Activated naive CD8-positive, alpha-beta T cell treated with anti-CD3 and anti-CD28 coated beads, Interleukin-2, amount 50 U/mL, for 24 hours (primary cell): Measurements from ENCODE around the gene CDKL2.
"Not testable (repeated sequence)": the region's sequence is repeated elsewhere in the genome, so short reads cannot be mapped to it uniquely, and the experiment has no call there.

Experiments used
- ATAC-seq: fragments of 150-1000 bp; cut with Tn5 transposase; one replicate; pipeline ENCODE4 v1.10.0; 2021
- DNase-seq: peaks from one replicate; pipeline ENCODE4 v3.0.0; 2021
- H3K27ac Mint-ChIP-seq: one replicate; pipeline ENCODE4 v1.8.0; 2021; ENCODE audit warnings: mild to moderate bottlenecking, mixed read lengths
- H3K27me3 Mint-ChIP-seq: one replicate; pipeline ENCODE4 v1.8.0; 2021; ENCODE audit warnings: mixed read lengths
- H3K36me3 Mint-ChIP-seq: one replicate; pipeline ENCODE4 v1.8.0; 2021; ENCODE audit warnings: low read depth, mixed read lengths
- H3K4me1 Mint-ChIP-seq: one replicate; pipeline ENCODE4 v1.8.0; 2021; ENCODE audit warnings: mixed read lengths
- H3K4me3 Mint-ChIP-seq: one replicate; pipeline ENCODE4 v1.8.0; 2021; ENCODE audit warnings: mild to moderate bottlenecking, moderate library complexity, mixed read lengths
- H3K9me3 Mint-ChIP-seq: one replicate; pipeline ENCODE4 v1.8.0; 2021; ENCODE audit warnings: mixed read lengths

The CDKL2 gene

DNA sequence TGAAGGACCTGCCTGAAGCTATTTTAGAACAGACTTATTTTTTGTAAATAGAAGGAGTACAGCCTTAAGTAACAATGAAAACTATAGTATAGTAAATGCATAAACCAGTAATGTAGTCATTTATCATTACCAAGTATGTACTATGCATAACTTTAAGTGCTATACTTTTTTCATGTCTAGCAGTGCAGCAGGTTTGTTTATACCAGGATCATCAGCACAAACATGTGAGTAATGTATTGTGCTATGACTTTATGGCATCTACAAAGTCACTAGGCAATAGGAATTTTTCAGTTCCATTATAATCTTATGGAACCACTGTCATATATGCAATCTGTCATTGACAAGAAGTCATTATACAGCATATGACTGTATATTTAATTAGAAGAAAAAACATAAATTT lies 77.9 kb downstream of the CDKL2 start:
- Mint-ChIP-seq H3K4me1 (peaks cover 15% of the 10 kb centered on the region), H3K27me3 (peaks cover 5% of the 10 kb centered on the region), H3K4me3 (no peak overlapping the region), H3K9me3 (no peaks in the 10 kb centered on the region), H3K27ac (no peak overlapping the region), H3K36me3 (no peaks in the 10 kb centered on the region)
- DNase-seq (no peak), ATAC-seq (no peak)

DNA sequence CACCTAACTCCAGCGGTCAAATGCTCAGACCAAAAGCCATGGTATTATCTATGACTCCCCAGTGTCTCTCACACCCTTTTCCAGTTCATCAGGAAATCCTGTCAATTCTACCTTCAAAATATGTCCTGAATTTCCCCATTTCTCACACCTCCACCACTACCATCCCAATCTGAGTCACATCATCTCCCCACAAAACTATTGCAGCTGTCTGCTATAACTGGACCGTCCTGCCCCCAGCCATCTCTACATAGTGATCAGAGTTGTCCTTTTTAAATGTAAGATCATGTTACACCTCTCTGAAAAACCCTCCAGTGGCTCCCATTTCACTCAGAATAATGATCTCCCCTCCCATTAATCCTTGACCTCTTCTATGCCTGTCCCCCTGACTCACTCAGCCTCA lies 81.3 kb downstream of the CDKL2 start:
- H3K4me3 Mint-ChIP-seq = no peak overlapping the region
- H3K27ac Mint-ChIP-seq = no peak overlapping the region
- ATAC-seq = no peak

DNA sequence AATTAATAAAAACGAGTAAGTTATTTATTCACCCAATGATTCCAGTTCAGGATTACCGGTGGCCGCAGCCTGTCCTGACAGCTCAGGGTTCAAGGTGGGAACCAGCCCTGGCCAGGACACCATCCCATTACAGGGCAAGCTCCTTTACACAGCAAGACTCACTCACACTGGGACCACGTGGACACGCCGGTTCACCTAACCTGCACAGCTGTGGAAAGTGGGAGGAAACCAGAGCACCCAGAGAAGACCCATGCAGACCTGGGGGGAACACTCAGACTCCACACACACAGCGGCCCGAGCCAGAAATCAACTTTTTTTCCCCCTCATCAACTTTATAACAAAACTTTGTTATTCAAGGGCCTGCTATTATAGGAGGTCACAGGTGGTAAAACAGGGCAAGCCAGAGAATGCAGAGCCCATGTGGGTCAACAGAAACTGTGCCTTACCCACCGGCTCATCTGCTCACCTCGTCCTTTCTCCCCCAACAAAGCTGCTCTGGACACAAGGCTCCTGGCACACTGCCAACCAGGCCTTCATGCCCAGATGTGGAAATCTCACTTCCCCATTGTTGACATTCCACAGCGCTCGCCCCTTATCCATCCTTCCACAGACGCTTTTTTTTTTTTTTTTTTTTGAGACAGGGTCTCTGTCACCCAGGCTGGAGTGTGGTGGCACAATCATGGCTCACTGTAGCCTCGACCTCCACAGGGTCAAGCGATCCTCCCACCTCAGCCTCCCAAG lies 82.5 kb downstream of the CDKL2 start:
- Mint-ChIP-seq H3K27ac (no peak overlapping the region), H3K36me3 (peaks cover 4% of the 10 kb centered on the region), H3K9me3 (no peaks in the 10 kb centered on the region), H3K27me3 (no peaks in the 10 kb centered on the region), H3K4me3 (no peak overlapping the region), H3K4me1 (peaks cover 2% of the 10 kb centered on the region)
- no peak for DNase-seq
- no peak for ATAC-seq

More for the DNA sequence above, 81.3 kb downstream of the CDKL2 start:
- Mint-ChIP-seq H3K36me3 (peaks cover 4% of the 10 kb centered on the region), H3K9me3 (no peaks in the 10 kb centered on the region), H3K4me1 (peaks cover 2% of the 10 kb centered on the region), H3K27me3 (no peaks in the 10 kb centered on the region)
- no peak for DNase-seq

- H3K9me3 Mint-ChIP-seq = no peaks in the 10 kb centered on the region
- H3K27me3 Mint-ChIP-seq = no peaks in the 10 kb centered on the region
- peaks cover 4% of the 10 kb centered on the region for H3K36me3 Mint-ChIP-seq
- H3K4me3 Mint-ChIP-seq = no peak overlapping the region
- DNase-seq = no peak
- no peak overlapping the region for H3K27ac Mint-ChIP-seq
- no peak for ATAC-seq
- peaks cover 2% of the 10 kb centered on the region for H3K4me1 Mint-ChIP-seq
These were observed 84.8 kb downstream of the CDKL2 start for GRCh38 chr4:75545526-75545925.

DNA sequence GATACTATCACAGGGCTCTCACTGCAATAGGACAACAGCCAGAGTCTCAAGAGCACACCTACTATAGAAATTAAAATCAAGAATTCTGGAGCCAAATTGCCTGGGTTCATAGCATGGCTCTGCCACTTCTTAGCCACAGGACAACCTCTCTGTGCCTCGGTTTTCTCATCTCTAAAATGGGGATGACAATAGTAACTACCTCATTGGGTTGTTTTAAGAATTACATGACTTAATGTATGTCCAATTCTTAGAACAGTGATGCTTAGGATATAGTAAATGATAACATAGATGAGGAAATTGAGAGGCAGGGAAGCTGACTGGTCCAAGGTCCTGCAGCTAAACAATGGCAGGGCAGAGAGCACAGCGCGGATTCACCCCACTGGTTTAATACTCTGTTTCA lies 85.5 kb downstream of the CDKL2 start:
- no peaks in the 10 kb centered on the region for H3K27me3 Mint-ChIP-seq
- no peak overlapping the region for H3K27ac Mint-ChIP-seq
- no peaks in the 10 kb centered on the region for H3K9me3 Mint-ChIP-seq
- ATAC-seq = no peak
- no peak overlapping the region for H3K4me3 Mint-ChIP-seq
- H3K4me1 Mint-ChIP-seq = peaks cover 2% of the 10 kb centered on the region
- no peak for DNase-seq
- peaks cover 4% of the 10 kb centered on the region for H3K36me3 Mint-ChIP-seq

- H3K27ac Mint-ChIP-seq, H3K9me3 Mint-ChIP-seq, H3K36me3 Mint-ChIP-seq, ATAC-seq, H3K4me1 Mint-ChIP-seq, H3K4me3 Mint-ChIP-seq, DNase-seq, H3K27me3 Mint-ChIP-seq: not testable (repeated sequence)
These were observed 86.1 kb downstream of the CDKL2 start for GRCh38 chr4:75544220-75544619.

DNA sequence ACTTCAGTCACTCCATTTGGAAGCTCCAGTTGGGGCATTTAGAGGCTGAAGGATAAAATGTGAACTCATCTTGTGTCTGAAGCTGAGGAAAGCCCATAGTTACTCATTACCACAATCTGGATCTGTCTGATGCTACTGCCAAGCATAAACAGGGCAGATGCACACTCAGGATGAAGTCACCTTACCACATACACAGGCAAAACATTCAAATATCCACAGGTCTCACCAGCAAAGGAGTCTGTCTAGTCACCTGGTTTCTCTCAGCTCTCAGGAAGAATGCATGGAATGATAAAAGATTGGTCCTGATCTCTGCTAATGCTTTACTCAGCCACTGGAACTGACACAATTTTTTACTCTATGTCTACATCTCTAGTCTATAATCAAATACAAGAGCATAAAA lies 87.5 kb downstream of the CDKL2 start:
- Mint-ChIP-seq H3K4me3 (no peak overlapping the region), H3K27me3 (no peaks in the 10 kb centered on the region), H3K4me1 (no peaks in the 10 kb centered on the region), H3K36me3 (peaks cover 4% of the 10 kb centered on the region), H3K27ac (no peak overlapping the region), H3K9me3 (no peaks in the 10 kb centered on the region)
- ATAC-seq = peak; percentile 65
- no peak for DNase-seq

- H3K9me3 Mint-ChIP-seq, H3K4me3 Mint-ChIP-seq, ATAC-seq, H3K27ac Mint-ChIP-seq, H3K4me1 Mint-ChIP-seq, H3K27me3 Mint-ChIP-seq, DNase-seq: not testable (repeated sequence)
- peaks cover 26% of the 10 kb centered on the region for H3K36me3 Mint-ChIP-seq
These were observed 93.0 kb downstream of the CDKL2 start for GRCh38 chr4:75537308-75537707.

- not testable (repeated sequence) for H3K27me3 Mint-ChIP-seq, H3K27ac Mint-ChIP-seq, H3K4me1 Mint-ChIP-seq, ATAC-seq, H3K4me3 Mint-ChIP-seq, DNase-seq
- Mint-ChIP-seq H3K36me3 (peaks cover 54% of the 10 kb centered on the region), H3K9me3 (peaks cover 29% of the 10 kb centered on the region)
These were observed 96.4 kb downstream of the CDKL2 start for GRCh38 chr4:75533926-75534325.

DNA sequence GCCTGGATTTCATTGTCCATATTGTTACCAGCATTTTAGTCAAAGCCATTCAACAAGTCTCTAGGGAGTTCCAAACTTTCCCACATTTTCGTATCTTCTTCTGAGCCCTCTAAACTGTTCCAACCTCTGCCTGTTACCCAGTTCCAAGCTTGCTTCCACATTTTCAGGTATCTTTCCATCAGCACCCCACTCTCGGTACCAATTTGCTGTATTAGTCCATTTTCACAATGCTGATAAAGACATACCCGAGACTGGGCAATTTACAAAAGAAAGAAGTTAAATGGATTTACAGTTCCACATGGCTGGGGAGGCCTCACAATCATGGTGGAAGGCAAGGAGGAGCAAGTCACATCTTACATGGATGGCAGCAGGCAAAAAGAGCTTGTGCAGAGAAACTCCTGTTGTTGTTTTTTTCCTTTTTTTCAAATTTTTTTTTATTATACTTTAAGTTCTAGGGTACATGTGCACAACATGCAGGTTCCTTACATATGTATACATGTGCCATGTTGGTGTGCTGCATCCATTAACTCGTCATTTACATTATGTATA lies 96.9 kb downstream of the CDKL2 start:
- not testable (repeated sequence) for H3K4me1 Mint-ChIP-seq, H3K27ac Mint-ChIP-seq, H3K4me3 Mint-ChIP-seq, DNase-seq, H3K27me3 Mint-ChIP-seq, ATAC-seq
- H3K9me3 Mint-ChIP-seq = peaks cover 29% of the 10 kb centered on the region
- peaks cover 55% of the 10 kb centered on the region for H3K36me3 Mint-ChIP-seq

DNA sequence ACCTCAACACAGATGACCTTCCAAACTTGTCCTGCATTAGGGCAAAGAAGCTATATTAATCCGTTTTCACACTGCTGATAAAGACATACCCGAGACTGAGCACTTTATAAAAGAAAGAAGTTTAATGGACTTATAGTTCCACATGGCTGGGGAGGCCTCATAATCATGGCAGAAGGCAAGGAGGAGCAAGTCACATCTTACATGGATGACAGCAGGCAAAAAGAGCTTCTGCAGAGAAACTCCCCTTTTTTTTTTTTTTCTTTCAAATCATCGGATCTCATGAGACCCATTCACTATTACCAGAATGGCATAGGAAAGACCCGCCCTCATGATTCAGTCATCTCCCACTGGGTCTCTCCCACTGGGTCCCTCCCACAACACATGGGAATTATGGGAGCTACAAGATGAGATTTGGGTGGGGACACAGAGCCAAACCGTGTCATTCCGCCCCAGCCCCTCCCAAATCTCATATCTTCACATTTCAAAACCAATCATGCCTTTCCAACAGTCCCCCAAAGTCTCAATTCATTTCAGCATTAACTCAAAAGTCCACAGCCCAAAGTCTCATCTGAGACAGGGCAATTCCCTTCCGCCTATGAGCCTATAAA lies 98.7 kb downstream of the CDKL2 start:
- Mint-ChIP-seq H3K36me3 (peaks cover 71% of the 10 kb centered on the region), H3K9me3 (peaks cover 29% of the 10 kb centered on the region)
- not testable (repeated sequence) for H3K4me1 Mint-ChIP-seq, H3K4me3 Mint-ChIP-seq, H3K27ac Mint-ChIP-seq, DNase-seq, ATAC-seq, H3K27me3 Mint-ChIP-seq

DNA sequence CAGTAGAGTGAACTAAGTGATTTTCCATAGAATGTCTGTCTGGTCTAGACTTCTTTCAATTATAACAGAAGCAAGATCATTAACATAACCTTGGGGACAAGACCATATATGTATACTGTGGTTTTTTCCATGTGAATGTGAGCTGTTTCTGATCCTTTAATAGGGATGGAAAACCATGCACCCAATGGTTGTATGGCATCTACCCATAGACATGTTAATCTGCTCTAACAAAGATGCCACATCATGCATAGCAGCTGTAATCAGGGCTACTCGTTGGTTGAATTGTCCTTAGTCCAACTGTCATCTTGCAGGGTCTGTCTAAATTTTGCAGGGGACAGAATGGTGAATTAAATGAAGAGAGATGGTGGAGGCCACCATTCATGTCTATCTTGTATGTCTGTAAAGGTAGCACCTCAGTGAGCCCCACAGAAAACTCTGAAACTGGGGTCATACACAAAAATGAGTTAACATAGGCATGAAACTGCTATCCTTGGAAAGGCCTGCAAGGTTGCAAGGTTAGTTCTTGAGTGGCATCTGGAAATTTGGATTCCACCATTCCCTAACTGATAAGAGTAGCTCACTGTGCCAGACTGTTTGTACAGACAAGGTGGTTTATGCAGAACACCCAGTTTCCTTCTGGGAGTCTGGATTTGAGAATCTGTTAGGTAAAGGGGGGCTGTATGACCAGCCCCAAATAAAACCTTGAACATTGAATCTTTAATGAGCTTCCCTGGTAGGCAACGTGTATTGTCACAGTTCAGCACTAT lies 99.6 kb downstream of the CDKL2 start:
- no peak overlapping the region for H3K4me3 Mint-ChIP-seq
- DNase-seq (no peak), ATAC-seq (no peak)
- no peaks in the 10 kb centered on the region for H3K27me3 Mint-ChIP-seq
- H3K9me3 Mint-ChIP-seq = peaks cover 29% of the 10 kb centered on the region
- H3K27ac Mint-ChIP-seq = no peak overlapping the region
- peaks cover 73% of the 10 kb centered on the region for H3K36me3 Mint-ChIP-seq
- peaks cover 2% of the 10 kb centered on the region for H3K4me1 Mint-ChIP-seq
